T-helper 2 cell (primary cell): ENCODE data around the gene NDUFA5.
A peak's percentile ranks its signal among the peaks of the same experiment; 100 is the strongest.

Source experiments
- DNase-seq, 5 experiments: peaks; one replicate each; pipeline versions ENCODE4 v3.0.0 to v3.0.0-alpha.2; 2012 to 2022
- total RNA-seq, 2 donors: gene quantifications; one replicate each; lab custom pipeline; 2026; lab: John Stamatoyannopoulos, UW

The NDUFA5 gene
- total RNA-seq: 41.2 to 52.5 reads per million in 2 donors

DNA sequence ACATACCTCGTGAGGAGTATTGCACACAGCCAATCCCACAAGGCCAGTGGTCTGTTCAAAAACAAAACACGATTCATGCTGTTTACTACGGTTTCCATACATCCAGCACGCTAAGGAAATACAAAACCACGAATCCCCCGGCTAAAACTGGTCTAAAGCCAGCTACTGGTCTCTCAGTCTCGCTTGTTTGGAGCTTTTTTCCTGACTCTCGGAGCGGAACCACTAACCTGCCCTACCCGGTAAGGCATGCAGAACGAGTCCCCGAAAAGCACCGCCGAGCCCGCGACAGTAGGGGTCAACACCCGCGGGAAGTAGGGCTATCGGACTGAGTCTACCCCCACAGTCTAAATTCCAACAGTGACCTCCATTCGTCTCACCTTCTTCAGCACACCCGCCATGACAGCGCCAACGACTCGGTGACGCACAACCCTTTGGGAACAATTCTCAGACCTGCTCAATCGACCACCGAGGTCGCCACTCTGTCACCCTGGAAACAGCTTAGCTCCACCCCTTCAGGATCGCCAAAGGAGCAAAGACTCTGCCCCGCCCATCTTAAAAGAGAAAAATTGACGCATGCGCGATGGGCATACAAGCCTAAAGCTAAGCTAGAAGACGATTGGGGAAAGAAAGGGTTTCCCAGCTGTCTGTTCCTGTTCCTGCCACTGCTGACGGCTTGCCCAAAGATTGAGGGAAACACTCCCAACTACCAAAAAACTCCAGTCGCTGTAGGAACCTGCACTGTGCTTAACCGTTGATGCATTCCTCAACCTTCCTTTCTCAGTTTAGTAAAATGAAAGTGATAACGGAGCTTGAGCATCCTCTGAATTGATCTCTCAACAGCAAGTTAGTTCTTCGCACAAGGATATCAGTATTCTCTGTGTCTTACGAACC is at the start of gene NDUFA5:
Gene NDUFA5, minus strand, starts transcription at position 421 of the 891 bp plus-strand sequence. Its CDS starts 23 bp downstream, at position 398.
- peak; percentile 76 to 98 (median 94) for DNase-seq

DNA sequence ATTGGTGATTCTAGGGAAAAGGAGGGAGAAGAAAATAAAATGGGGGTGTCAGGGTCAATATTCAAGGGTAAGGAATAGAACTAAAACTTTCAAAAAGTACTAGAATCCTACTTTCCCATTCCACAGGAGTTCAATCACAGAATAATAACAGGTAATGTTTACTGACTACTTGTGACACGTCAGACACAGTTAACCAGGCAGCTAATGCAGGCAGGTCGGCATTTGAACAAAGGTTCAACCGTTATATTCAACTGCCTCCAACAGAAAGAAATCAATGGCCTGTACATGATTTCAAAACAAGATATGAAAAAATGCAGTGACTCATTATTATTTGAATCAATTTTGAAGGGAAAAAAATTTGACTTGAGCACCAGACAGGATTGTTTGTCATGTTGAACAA is 47.1 kb upstream of the NDUFA5 start:
- DNase-seq: no peak

DNA sequence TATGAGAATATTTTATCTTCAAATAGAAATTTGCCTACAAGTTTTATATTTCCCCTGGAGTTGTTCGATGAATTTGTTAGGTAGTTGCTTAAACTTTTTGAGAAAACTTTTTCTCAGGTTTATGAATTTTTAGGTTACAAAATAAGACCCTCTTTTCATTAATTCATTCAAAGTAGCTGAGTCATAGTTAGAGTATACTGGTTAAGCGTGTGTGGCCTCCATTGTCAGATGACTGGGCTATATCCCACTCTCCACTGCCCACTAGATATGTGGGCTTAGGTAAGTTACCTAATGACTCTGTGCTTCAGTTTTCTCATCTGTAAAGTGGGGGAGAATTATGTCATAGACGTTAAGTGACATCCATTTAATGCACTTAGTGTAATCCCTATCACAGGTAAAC is 45.0 kb upstream of the NDUFA5 start:
- DNase-seq: no peak

DNA sequence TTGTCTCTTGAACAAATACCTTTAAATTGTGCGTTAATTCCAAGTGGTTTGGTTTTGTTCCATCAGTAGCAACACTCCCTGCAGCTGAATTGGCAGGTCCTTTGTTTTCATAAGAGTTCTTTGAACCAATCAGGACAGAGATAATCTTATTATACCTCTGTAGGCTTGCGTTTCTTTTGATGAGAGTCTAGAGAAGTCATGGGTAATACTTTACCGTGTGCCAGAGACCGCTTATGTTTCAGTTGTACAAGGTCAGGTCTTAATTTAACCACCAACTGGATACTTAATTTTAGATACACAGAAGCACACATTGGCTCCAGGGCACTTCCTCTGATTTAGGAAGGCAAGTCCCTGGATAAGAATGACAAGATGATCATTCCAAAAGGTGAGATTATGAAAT is 43.9 kb upstream of the NDUFA5 start, which contains the start of gene ASB15:
Gene ASB15, plus strand, starts transcription at position 292 of the 400 bp plus-strand sequence. CDS start 12,682 bp downstream, outside the sequence.
- no peak for DNase-seq

DNA sequence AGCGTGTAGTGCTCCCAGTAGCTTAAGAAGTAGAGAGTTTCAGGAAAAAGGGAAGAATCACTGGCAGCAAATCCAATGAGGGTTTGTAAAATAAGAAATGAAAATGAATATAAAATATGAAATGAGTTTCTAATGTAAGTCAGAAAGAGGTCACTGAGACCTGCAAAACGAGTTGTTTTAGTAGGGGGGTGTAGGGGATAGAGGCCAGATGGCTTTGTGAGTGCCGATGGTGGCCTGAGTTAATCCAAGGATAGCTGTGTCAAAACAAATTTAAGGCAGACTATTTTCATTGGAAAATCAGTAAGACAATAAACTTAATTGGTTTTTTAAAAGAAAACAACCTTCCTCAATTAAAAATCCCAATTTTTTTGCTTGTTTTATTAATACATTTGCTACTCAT is 43.3 kb upstream of the NDUFA5 start:
- no peak for DNase-seq

DNA sequence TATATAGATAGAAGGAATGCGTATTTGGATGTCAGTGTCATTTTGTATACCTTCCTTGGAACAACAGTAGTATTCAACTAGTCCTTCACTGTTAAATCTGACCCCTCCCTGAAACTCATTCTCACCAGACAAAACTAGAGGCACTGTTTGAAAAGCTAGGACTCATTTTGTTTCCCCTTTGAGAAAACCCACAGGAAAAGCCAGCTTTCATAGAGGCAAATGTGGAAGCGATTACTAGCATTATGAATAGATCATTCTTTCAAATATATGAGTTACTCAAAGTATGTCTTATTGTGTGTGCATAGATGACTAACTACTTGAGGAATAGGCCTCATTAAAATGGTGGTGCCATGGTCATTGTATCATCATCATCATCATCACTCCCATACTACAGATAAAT is 42.1 kb upstream of the NDUFA5 start:
- DNase-seq: no peak

DNA sequence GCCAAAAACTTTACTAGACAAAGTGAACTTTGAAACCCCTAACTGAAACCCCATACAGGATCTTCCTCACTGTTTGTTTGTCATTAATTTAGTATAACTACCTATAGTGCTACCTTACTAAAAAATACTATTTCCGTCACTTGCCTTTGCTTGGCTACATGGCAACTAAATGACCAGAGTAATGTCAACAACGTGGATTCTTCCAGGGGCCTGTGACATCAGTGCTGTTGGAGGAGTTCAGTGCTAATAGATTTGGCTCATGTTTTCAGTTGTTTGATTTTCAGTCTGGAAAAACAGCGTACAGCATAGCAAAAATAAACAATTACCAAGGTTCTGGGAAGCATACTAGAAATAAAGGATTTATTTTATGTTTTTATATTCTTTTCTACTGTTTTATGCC is 41.0 kb upstream of the NDUFA5 start:
- DNase-seq: no peak

DNA sequence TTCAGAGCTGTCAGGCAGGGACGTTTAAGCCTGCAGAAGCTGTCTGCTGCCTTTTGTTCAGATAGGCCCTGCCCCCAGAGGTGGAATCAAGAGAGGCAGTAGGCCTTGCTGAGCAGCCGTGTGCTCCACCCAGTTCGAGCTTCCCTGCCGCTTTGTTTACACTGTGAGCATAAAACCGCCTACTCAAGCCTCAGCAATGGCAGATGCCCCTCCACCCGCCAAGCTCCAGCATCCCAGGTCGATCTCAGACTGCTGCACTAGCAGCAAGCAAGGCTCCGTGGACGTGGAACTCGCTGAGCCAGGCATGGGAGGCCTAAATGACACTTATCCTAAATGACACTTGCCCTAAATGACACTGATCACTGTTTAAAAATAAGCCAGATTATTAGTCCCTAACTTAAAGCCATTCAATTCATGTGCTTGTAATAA is 37.2 kb upstream of the NDUFA5 start:
- no peak for DNase-seq

DNA sequence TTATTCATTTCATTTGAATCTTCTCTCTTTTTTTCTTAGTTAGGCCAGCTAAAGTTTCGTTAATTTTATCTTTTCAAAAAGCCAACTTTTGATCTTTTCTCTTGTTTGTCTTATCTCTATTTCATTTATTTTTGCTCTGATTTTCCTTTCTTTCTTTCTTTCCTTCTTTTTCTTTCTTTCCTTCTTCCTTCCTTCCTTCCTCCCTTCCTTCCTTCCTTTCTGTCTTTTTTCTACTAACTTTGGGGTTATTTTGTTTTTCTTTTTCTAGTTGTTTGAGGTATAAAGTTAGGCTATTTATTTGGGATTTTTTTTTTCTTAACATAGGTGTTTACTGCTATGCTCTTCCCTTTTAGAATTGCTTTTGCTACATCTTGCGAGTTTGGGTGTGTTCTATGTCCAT is 30.8 kb upstream of the NDUFA5 start:
- no peak for DNase-seq

DNA sequence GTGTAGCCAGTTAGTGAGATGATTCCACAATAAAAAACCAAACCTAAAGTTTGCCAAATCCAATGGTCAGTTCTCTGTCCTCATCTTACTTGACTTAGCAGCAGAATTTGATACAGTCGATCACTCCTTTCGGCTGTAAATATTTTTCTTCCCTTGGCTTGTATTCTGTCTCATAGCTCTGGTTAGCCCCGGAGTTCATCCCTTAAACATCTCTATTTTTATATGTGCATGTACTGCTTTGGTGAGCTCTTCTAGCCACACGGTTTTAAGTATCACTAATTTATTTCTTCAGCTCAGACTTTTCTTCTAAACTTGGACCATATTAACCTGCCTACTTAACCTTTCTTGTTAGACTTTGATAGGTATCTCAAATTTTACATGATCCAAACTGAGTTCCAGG is 26.2 kb upstream of the NDUFA5 start:
- DNase-seq: no peak

DNA sequence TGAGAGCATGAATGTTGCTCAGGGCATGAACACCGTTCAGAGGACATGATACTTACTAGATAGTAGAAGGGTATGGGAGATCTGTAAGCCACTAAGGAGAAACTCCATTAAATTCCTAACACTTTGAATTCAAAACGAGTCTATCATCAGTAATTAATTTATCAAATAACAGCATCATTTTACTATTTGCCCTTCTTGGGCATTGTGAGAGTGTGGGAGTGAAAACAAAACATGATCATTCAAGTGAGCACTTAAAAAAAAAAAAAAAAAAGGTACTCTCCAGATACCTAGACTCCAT is 23.5 kb upstream of the NDUFA5 start:
- DNase-seq: no peak

DNA sequence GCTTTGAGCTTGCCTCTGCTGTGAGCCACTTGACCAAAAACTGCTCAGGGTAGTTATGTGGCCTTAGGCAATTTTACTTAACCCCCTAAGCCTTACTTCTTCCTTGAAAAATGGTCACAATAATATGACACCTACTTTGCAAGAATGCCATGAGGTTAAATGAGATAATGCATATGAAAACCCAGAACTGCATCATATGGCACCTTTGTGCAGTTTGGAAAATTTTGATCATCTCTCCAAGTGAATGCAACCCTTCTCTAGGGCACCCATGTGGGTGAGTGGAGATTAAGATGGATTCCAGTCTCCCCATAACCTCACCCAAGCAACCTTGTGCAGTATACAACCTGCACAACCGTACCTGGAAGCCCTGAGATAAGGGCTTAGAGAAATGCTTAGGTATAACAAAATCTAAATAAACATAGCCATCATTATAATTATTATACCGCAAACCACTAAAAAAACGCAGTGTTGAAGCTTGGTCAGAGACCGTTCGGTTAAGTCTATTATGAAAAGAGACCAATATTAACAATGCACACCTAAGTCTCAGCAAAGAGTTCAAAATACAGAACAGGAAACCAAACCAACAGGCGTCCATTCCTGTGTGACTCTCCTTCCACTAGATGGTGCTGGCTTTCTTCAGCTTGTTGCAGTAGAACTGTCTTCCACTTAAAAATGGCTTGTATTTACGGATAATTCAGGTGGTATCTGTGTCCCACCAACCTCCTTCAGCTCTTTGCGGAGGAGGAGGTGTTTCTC is 23.0 kb upstream of the NDUFA5 start:
- peak in 1 of 5 experiments; percentile 38 for DNase-seq

DNA sequence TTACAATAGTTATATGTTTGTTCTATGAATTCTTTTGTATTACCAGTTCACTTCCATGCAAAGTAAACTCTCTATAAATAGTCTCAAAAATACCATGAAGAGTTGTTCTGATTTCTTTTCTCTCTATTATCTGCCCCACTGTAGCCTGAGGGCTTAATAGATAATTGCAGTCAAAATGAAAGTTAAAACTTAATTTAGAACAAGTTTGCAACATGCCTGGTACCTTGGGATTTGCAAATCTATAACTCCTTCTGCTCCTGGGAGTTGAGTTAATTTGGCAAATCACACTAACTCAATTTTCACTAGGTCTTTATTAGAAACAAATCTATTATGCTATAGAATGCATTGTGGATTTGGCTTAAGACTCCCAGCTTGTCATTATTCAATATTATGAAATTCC is 21.8 kb upstream of the NDUFA5 start:
- no peak for DNase-seq

DNA sequence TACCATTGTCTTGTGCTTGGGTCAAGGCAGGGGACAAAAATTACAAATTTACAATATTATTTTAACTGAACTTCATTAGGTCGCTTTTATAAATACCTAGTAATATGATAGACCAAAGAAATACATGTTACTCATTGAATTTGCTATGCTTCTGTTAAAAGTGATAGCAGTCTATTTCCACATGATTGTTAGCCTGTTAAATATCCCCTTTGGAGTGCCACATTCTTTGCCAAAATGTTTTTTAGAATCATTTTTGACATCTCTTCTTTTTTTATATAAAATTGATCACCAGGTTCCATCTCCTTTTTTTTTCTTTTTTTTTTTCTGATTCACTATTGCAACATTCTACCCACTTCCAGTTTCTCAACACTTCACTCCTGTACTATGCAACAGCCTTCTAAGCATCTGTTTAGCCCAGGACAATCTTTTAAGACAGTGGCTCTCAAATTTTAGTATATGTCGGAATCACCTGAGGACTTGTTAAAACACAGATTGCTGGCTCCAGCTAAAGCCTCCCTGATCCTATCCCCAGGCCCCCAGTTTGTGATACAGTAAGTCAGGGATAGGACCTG is 16.4 kb upstream of the NDUFA5 start:
- DNase-seq: no peak

DNA sequence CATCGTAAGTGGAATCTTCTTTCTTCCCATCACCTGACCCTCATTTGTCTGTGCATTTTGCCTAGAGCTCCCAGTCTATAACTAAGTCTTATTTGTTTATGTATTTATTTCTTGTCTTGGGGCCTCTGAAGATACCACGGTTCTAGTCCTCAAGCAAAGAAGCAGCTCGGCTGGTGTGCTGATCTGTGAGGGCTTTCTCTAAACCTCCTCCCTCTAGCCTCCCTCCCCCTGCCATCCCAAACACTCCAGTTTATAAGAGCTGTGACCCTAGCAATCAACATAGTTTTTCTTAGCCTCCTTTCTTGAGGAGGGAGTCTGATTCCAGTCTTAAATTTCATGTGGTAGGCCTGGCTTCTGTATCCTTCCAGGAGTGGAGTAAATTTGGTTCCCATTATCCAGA is 15.7 kb upstream of the NDUFA5 start:
- no peak for DNase-seq

DNA sequence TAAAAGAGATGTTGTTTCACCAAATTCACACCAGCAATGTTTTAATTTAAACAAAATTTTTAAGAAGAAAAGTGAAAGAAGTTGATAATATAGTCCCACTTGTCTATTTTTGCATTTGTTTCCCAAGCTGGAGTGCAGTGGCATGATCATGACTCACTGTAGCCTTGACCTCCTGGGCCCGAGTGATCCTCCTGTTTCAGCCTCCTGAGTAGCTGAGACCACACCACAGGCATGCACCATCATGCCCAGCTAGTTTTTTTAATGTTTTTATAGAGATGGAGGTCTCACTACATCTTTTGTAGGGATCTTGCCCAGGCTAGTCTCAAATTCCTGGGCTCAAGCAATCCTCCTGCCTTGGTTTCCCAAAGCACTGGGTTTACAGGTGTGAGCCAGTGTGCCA is 14.1 kb upstream of the NDUFA5 start:
- no peak for DNase-seq

DNA sequence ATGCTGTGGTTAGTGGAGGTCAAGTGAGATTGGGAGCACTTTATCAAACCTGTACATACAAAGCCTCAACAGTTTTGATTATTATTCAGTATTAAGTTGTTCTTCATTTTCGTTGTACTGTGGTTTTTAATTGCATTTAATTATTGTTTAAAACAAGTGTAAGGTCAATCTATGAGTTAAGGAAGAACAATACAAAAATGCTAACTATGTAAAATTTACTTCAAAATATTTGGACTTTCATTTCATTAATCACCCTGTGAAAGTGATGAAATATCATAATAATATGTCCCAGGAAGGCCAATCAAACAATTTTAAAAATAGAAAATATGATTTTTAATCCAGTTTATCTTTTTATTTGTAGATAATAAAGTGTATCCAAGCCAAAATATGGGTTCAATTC is 13.6 kb upstream of the NDUFA5 start:
- no peak for DNase-seq

DNA sequence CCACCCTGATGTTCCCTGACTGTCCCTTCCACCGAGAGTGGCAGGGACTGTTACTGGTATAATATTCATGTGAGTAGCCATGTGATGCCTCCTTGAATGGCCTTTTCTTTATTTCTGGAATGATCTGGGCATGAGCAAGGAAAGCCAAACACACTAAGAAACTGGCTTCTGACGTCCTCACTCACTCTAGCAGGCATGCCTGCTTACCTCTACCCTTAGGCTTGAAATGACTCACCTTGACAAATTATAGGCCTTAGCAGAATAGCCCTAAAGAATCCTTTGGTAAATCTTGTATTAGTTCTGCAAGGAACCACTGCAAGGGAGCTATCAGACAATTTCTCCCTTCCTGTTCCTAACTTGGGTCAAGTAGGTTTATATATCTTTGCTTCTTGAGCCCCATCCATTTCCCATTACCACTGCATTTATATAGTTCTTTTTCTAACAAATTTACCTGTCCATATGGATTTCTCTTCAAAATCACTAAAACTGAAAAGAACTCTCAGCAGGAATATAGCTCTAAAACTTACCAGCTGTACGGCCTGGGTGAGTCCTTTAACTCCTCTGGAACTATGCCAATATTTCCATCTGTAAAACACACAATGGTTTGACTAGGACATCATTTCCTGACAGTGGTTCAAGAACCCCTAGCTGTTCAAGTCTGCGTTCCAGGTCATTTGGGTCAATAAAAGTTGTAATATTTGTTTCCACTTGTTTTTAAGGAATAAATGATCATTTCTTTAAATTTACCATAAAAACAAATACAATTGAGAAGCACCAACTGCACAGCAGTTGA is 13.0 kb upstream of the NDUFA5 start:
- DNase-seq: no peak

DNA sequence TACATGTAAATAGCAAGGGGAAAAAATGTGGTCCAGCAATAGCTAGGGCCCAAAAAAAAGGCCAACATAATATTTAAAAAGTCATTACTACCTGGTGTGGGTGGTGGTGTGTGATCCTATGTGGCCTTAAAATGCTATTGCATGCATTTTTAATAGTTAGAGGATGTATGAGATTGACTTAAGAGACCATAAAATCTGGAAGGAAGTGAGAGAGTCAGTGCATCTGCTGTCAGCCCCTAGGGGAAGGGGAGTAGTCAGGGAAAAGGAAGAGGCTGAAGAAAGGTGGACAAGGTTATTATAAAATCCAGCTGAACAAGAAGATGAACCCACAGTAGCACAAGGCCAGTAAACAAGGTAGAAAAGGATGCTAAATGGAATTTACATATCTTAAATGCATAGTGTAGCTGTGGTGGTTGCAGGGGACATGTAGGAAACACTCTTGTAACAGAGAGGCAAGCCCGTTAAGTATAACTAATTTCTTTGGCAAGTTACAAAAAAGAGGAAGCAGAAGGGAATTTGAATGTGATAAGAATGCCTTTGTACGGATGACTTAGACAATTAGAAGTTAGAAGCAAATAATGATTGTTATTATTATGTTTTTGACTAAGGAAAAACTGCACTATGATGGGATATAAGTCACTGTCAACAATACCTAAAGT is 11.9 kb upstream of the NDUFA5 start:
- no peak for DNase-seq

DNA sequence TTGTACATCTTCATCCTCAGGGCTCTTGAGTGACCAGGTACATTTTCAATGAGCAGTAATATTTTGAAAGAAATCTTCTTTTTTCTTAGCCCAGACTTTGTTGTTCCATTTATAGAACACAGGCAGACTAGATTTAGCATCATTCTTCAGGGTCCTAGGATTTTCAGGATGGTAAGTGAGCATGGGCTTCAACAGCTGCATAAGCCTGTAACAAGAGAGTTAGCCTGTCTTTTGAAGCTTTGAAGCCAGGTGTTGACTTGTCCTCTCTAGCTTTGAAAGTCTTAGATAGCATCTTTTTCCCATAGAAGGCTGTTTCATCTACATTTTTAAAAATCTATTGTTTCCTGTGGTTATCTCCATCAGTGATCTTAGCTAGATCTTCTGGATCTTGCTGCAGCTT is 4.5 kb upstream of the NDUFA5 start:
- DNase-seq: no peak

DNA sequence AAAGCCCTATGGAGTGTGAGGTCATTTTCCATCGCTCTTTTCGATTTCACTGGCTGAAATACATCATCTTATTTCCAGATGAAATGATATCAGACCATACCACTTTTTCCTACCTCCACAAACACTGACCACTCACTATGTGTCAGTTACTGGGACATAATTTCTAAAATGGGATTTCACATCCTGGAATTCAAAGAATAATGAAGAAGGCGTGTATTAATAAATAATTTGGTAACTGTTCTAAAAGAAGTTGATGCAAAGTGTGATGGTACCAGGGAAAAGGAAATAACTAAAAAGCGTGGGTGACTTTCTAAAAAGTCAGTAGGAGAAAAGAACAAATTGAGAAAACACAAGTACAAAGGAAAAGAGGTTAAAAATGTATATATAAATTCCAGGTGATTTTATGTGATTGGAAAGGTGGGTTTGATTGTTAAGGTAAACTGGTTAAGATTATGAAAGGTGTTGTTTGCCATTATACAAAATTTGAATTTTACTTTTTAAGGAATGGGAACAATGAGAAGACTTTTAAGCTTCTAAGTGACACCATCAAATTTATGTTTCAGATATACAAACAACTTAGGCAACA is 764 bp upstream of the NDUFA5 start:
- DNase-seq: no peak

DNA sequence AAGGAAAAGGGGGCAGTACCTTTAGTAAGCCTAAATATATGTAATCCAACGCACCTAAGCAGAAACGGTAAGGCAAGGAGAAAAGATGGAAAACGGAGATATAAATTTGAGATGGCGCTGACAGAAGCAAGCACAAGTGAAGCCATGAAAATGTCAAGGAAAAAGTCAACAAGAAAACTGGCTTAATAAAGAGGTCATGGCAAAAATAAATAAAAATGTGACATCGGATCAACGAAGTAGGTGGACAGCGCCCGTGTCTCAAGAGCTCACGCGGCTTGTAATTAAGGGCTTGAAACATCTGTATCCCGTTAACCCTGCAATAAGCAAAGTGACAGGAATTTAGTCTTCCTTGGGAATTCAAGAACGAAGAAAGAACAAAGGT is 611 bp downstream of the NDUFA5 start:
- no peak for DNase-seq
